Activated CD8-positive, alpha-beta memory T cell treated with anti-CD3 and anti-CD28 coated beads, Interleukin-2, amount 50 U/mL, for 1 hour (primary cell): ENCODE data around the gene SEMA3C.

Source experiments
- DNase-seq: peaks from one replicate; pipeline ENCODE4 v3.0.0-alpha.2; 2020; ENCODE audit errors: extremely low read depth

SEMA3C gene

GRCh38 chr7:80734011-80734410, 184.8 kb downstream of the SEMA3C start:
- no peak for DNase-seq

- no peak for DNase-seq
These were observed 185.4 kb downstream of the SEMA3C start for GRCh38 chr7:80733333-80733915.

GRCh38 chr7:80732630-80733029, 186.2 kb downstream of the SEMA3C start:
- DNase-seq: no peak

- DNase-seq: no peak
These were observed 187.6 kb downstream of the SEMA3C start for GRCh38 chr7:80731281-80731680.

- no peak for DNase-seq
These were observed 189.1 kb downstream of the SEMA3C start for GRCh38 chr7:80729591-80730320.

GRCh38 chr7:80726666-80727065, 192.2 kb downstream of the SEMA3C start:
- no peak for DNase-seq

- no peak for DNase-seq
These were observed 193.7 kb downstream of the SEMA3C start for GRCh38 chr7:80725181-80725611.

GRCh38 chr7:80724249-80724871, 194.5 kb downstream of the SEMA3C start:
- DNase-seq: no peak

GRCh38 chr7:80722616-80723195, 196.1 kb downstream of the SEMA3C start:
- no peak for DNase-seq

- DNase-seq: no peak
These were observed 196.8 kb downstream of the SEMA3C start for GRCh38 chr7:80721883-80722615.

- DNase-seq: no peak
These were observed 198.7 kb downstream of the SEMA3C start for GRCh38 chr7:80720146-80720545.

- no peak for DNase-seq
These were observed 199.6 kb downstream of the SEMA3C start for GRCh38 chr7:80719261-80719660.

- no peak for DNase-seq
These were observed 207.3 kb downstream of the SEMA3C start for GRCh38 chr7:80711531-80711930.

GRCh38 chr7:80708123-80708522, 210.7 kb downstream of the SEMA3C start:
- DNase-seq: no peak

- DNase-seq: no peak
These were observed 211.5 kb downstream of the SEMA3C start for GRCh38 chr7:80707318-80707717.

- DNase-seq: no peak
These were observed 213.6 kb downstream of the SEMA3C start for GRCh38 chr7:80705130-80705781.

- DNase-seq: no peak
These were observed 215.6 kb downstream of the SEMA3C start for GRCh38 chr7:80703272-80703671.

- no peak for DNase-seq
These were observed 219.1 kb downstream of the SEMA3C start for GRCh38 chr7:80699721-80700256.

GRCh38 chr7:80699045-80699638, 219.7 kb downstream of the SEMA3C start:
- DNase-seq: no peak
